Right lobe of liver (tissue), 4 donors: Measurements from ENCODE around the gene CACNA2D4.

Source experiments
- CTCF ChIP-seq, 4 donors: fragments of 200-600 bp in 3 of 4; fragments of 450-650 bp in 1 of 4; IDR thresholded peaks; one replicate each; pipeline versions ENCODE4 v1.5.1 to v1.8.0; 2016 to 2022; ENCODE audit warnings: antibody characterized with exemption in 4 of 4, mild to moderate bottlenecking in 2 of 4
- POLR2A ChIP-seq: fragments of 450-650 bp; IDR thresholded peaks from one replicate; pipeline ENCODE4 v1.6.1; 2017; ENCODE audit warnings: antibody characterized with exemption, mild to moderate bottlenecking
- donor health status: DM: no; HTN: no; CAD: no.
- donor health status: DM: no; HTN: no; CAD: no.
- donor health status: DM: no; HTN: yes; CAD: no.

- TF ChIP-seq POLR2A, result no peak
- TF ChIP-seq CTCF (IDR thresholded peaks at IDR 0.05), result no peak
Observed at GRCh38 chr12:1808798-1809480, 109.5 kb downstream of the CACNA2D4 start.
